Activated CD4-positive, alpha-beta memory T cell treated with anti-CD3 and anti-CD28 coated beads, Interleukin-2, amount 10 ng/mL, durations not matched to agents 7 days and 5 days (primary cell): Measurements from ENCODE around the gene OR1D5. TPM values are rescaled to one million over a fixed set of nuclear protein-coding genes. Genes with fewer than 3 reads are reported as not detected.

ENCODE experiments used
- total RNA-seq, 2 experiments: library from RNA; stranded (reverse); gene quantifications; one replicate each; pipeline ENCODE4 v1.2.3, GENCODE V29; 2021

Gene OR1D5
- total RNA-seq, 2 experiments from 2014 or later = not detected

Other genes with a start within 250 kb of the OR1D5 start
- not detected for gene OR1D2, start 40.8 kb upstream of the OR1D5 start, total RNA-seq
- not detected for gene OR1G1, start 63.9 kb upstream of the OR1D5 start, total RNA-seq
- gene OR1A2, start 133.9 kb upstream of the OR1D5 start, total RNA-seq = not detected
- gene OR1A1, start 144.1 kb upstream of the OR1D5 start, total RNA-seq = under 1 TPM in 1 of 2 experiments, not detected in 1; 0.05 TPM
- under 1 TPM in 1 of 2 experiments, not detected in 1; 0.40 TPM for gene OR3A1, start 234.8 kb upstream of the OR1D5 start, total RNA-seq